Measurements from ENCODE around the gene ARHGAP24. TPM values are rescaled to one million over a fixed set of nuclear protein-coding genes. Genes with fewer than 3 reads are reported as not detected.

ARHGAP24 gene
- total and polyA plus RNA-seq, 8 donors, result 10.5 to 34.7 (median 17.1) TPM

GRCh38 chr4:85707611-85708010, 232.7 kb downstream of the ARHGAP24 start:
- intact Hi-C loops (cut with DNase I), result no loop called here
- H3K4me3 ChIP-seq, result no peak overlapping the region
- H3K27me3 ChIP-seq, result no peaks in the 10 kb centered on the region
- H3K27ac ChIP-seq, result no peak overlapping the region
- H3K9me3 ChIP-seq, result no peaks in the 10 kb centered on the region
- WGBS, 2 donors, result 89 to 92% methylated on average over 5 of the region's 5 CpGs
- DNase-seq (no peak), FAIRE-seq (no peak), ATAC-seq (no peak)
- no peaks in the 10 kb centered on the region for H3K36me3 ChIP-seq
- H3K4me1 ChIP-seq, result no peaks in the 10 kb centered on the region
- no peak for TF ChIP-seq CTCF (IDR thresholded peaks at IDR 0.05)

GRCh38 chr4:85708468-85708867, 233.5 kb downstream of the ARHGAP24 start:
- DNase-seq (no peak), ATAC-seq (no peak)
- no peak for TF ChIP-seq CTCF (IDR thresholded peaks at IDR 0.05)

GRCh38 chr4:85713005-85713404, 238.1 kb downstream of the ARHGAP24 start:
- TF ChIP-seq CTCF (IDR thresholded peaks at IDR 0.05), result no peak
- WGBS, 2 donors, result 96 to 97% methylated on average over 5 of the region's 5 CpGs
- ATAC-seq (no peak), DNase-seq (no peak), FAIRE-seq (no peak)
- no peak overlapping the region for H3K4me3 ChIP-seq
- no peaks in the 10 kb centered on the region for H3K27me3 ChIP-seq
- H3K4me1 ChIP-seq, result no peaks in the 10 kb centered on the region
- intact Hi-C loops (cut with DNase I), result no loop called here
- no peak overlapping the region for H3K27ac ChIP-seq
- H3K36me3 ChIP-seq, result no peaks in the 10 kb centered on the region
- no peaks in the 10 kb centered on the region for H3K9me3 ChIP-seq

More at GRCh38 chr4:85708468-85708867, 233.5 kb downstream of the ARHGAP24 start:
- Histone ChIP-seq H3K4me3 (no peak overlapping the region), H3K9me3 (no peaks in the 10 kb centered on the region), H3K27me3 (no peaks in the 10 kb centered on the region), H3K36me3 (no peaks in the 10 kb centered on the region), H3K27ac (no peak overlapping the region), H3K4me1 (no peaks in the 10 kb centered on the region)
- no peak for FAIRE-seq
- WGBS, 2 donors, result 75 to 76% methylated on average over 5 of the region's 5 CpGs
- intact Hi-C loops (cut with DNase I), result no loop called here

GRCh38 chr4:85715991-85716737, 241.2 kb downstream of the ARHGAP24 start:
- Histone ChIP-seq H3K4me3 (no peak overlapping the region), H3K36me3 (no peaks in the 10 kb centered on the region), H3K9me3 (no peaks in the 10 kb centered on the region), H3K27me3 (no peaks in the 10 kb centered on the region), H3K27ac (no peak overlapping the region), H3K4me1 (no peaks in the 10 kb centered on the region)
- DNase-seq, result no peak
- no peak for FAIRE-seq
- peak in 1 of 4 donors; percentile 25 for ATAC-seq
- no peak for TF ChIP-seq CTCF (IDR thresholded peaks at IDR 0.05)
- 33 to 37% methylated on average over 3 of the region's 3 CpGs for WGBS, 2 donors
- intact Hi-C loops (cut with DNase I), result no loop called here

- no peaks in the 10 kb centered on the region for H3K9me3 ChIP-seq
- intact Hi-C loops (cut with DNase I), result no loop called here
- no peaks in the 10 kb centered on the region for H3K27me3 ChIP-seq
- H3K4me3 ChIP-seq, result no peak overlapping the region
- 97% methylated on average over 1 of the region's 1 CpG for WGBS, 2 donors
- no peak for FAIRE-seq
- no peaks in the 10 kb centered on the region for H3K36me3 ChIP-seq
- TF ChIP-seq CTCF (IDR thresholded peaks at IDR 0.05), result no peak
- H3K4me1 ChIP-seq, result no peaks in the 10 kb centered on the region
- no peak for DNase-seq
- H3K27ac ChIP-seq, result no peak overlapping the region
- no peak for ATAC-seq
Measured at GRCh38 chr4:85717351-85717750, 242.4 kb downstream of the ARHGAP24 start.
